ENCODE measurements around the gene TBC1D8.

DNA sequence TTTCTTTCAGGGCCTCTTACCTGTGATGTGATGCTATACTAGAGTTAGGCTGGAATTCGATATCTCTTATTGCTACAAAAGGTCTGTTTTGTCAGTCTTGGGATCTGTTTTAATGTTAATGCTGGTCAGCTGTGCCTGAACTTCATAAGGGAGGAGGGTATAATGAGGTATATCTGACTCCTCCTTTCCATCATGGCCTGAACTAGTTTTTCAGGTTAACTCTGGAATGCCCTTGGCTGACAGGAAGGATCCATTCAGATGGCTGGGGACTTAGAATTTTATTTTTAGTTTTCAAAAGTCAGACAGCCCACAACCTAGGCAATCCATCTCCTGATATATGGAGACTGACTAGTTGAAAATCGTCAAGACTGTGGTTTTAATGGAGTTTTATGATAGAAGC, 35.9 kb upstream of the TBC1D8 start:
- TF ChIP-seq POLR2A (IDR thresholded peaks at IDR 0.05): no peak
- TF ChIP-seq, protein P1, sequence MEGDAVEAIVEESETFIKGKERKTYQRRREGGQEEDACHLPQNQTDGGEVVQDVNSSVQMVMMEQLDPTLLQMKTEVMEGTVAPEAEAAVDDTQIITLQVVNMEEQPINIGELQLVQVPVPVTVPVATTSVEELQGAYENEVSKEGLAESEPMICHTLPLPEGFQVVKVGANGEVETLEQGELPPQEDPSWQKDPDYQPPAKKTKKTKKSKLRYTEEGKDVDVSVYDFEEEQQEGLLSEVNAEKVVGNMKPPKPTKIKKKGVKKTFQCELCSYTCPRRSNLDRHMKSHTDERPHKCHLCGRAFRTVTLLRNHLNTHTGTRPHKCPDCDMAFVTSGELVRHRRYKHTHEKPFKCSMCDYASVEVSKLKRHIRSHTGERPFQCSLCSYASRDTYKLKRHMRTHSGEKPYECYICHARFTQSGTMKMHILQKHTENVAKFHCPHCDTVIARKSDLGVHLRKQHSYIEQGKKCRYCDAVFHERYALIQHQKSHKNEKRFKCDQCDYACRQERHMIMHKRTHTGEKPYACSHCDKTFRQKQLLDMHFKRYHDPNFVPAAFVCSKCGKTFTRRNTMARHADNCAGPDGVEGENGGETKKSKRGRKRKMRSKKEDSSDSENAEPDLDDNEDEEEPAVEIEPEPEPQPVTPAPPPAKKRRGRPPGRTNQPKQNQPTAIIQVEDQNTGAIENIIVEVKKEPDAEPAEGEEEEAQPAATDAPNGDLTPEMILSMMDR (IDR thresholded peaks at IDR 0.05): no peak

Data from testis (tissue), 2 donors.